Loucy (cell line): ENCODE data around the gene DISC1.

ENCODE experiments used
- H2AFZ ChIP-seq: fragments of 200-600 bp; sonication (generic); 2 replicates; pipeline ENCODE4 v1.6.0; 2016; ENCODE audit warnings: antibody characterized with exemption, mild to moderate bottlenecking, low read length, moderate library complexity
- H3F3A ChIP-seq: fragments of 200-600 bp; 2 replicates; pipeline ENCODE4 v1.6.0; 2016; ENCODE audit warnings: antibody characterized with exemption, low read depth, mild to moderate bottlenecking
- H3K27me3 ChIP-seq: fragments of 200-600 bp; sonication (generic); 2 replicates; pipeline ENCODE4 v1.6.1; 2014; ENCODE audit warnings: low read length, mild to moderate bottlenecking; ENCODE audit not compliant: insufficient read depth, poor library complexity, severe bottlenecking
- H3K36me3 ChIP-seq: fragments of 200-600 bp; sonication (generic); 2 replicates; pipeline ENCODE4 v1.6.1; 2016; ENCODE audit warnings: low read length; ENCODE audit not compliant: insufficient read depth
- H3K4me1 ChIP-seq: fragments of 200-600 bp; sonication (generic); 2 replicates; pipeline ENCODE4 v1.5.1; 2014; ENCODE audit warnings: low read length, mild to moderate bottlenecking; ENCODE audit not compliant: insufficient read depth, poor library complexity, severe bottlenecking
- H3K4me2 ChIP-seq: fragments of 200-600 bp; sonication (generic); 2 replicates; pipeline ENCODE4 v1.6.0; 2014; ENCODE audit warnings: antibody characterized with exemption, low read length, low read depth, mild to moderate bottlenecking; ENCODE audit not compliant: poor library complexity, severe bottlenecking
- H3K4me3 ChIP-seq: fragments of 200-600 bp; sonication (generic); 2 replicates; pipeline ENCODE4 v1.5.1; 2014; ENCODE audit warnings: low read length, mild to moderate bottlenecking, mixed read lengths; ENCODE audit not compliant: poor library complexity, severe bottlenecking
- H3K79me2 ChIP-seq: fragments of 200-600 bp; sonication (generic); 2 replicates; pipeline ENCODE4 v1.6.1; 2014; ENCODE audit warnings: low read length; ENCODE audit not compliant: insufficient read depth
- H3K9ac ChIP-seq: fragments of 200-600 bp; sonication (generic); 2 replicates; pipeline ENCODE4 v1.6.0; 2014; ENCODE audit warnings: mild to moderate bottlenecking, low read depth, low read length, moderate library complexity; ENCODE audit not compliant: poor library complexity, severe bottlenecking
- H3K9me2 ChIP-seq: fragments of 200-600 bp; sonication (generic); replicated peaks from 2 replicates; pipeline ENCODE4 v1.6.1; 2016; ENCODE audit warnings: low read depth, low read length, mixed read lengths
- H3K9me3 ChIP-seq: fragments of 200-600 bp; sonication (generic); 2 replicates; pipeline ENCODE4 v1.6.1; 2014; ENCODE audit warnings: mild to moderate bottlenecking, antibody characterized with exemption, low read length, low read depth; ENCODE audit not compliant: insufficient read depth
- H4K20me1 ChIP-seq: fragments of 200-600 bp; sonication (generic); 2 replicates; pipeline ENCODE4 v1.6.0; 2014; ENCODE audit warnings: antibody characterized with exemption, low read length, mild to moderate bottlenecking; ENCODE audit not compliant: insufficient read depth, poor library complexity, severe bottlenecking
- CTCF ChIP-seq: fragments of 200-600 bp; sonication (generic); conservative IDR thresholded peaks from 2 replicates; pipeline ENCODE4 v1.5.1; 2014; ENCODE audit warnings: mild to moderate bottlenecking, antibody characterized with exemption, low read length
- EZH2phosphoT487 ChIP-seq: fragments of 200-600 bp; IDR thresholded peaks from 2 replicates; pipeline ENCODE4 v1.6.1; 2018; ENCODE audit warnings: antibody characterized with exemption, mild to moderate bottlenecking, moderate library complexity, borderline replicate concordance

The DISC1 gene

DNA sequence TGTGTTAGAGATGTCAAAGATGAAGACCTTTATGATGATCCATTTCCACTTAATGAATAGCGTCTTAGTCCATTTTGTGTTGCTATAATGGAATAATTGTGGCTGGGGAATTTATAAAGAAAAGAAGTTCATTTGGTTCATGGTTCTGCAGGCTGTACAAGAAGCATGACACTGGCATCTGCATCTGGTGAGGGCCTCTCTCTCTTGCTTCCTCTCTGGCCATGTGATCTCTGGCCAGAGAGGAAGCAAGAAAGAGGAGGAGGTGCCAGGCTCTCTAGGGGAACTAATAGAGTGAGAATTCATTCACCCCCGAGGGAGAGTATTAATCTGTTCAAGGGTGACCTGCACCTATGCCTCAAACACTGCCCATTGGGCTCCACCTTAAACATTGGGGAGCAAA is 242.8 kb downstream of the DISC1 start:
- H4K20me1 ChIP-seq: no peaks in the 10 kb centered on the region
- no peak overlapping the region for H3K9ac ChIP-seq
- peaks cover 11% of the 10 kb centered on the region for H3K4me1 ChIP-seq
- H2AFZ ChIP-seq: peak overlapping the region; percentile 50; the same call in 1 of the 2 replicates
- TF ChIP-seq CTCF (no peak), EZH2phosphoT487 (no peak)
- H3K4me3 ChIP-seq: no peak overlapping the region
- H3K9me2 ChIP-seq: no peaks in the 10 kb centered on the region
- H3K27me3 ChIP-seq: no peaks in the 10 kb centered on the region
- peak overlapping the region; percentile 12 for H3K4me2 ChIP-seq
- H3K36me3 ChIP-seq: peaks cover 4% of the 10 kb centered on the region; the same call in 1 of the 2 replicates
- H3F3A ChIP-seq: no peaks in the 10 kb centered on the region
- no peaks in the 10 kb centered on the region for H3K79me2 ChIP-seq
- no peaks in the 10 kb centered on the region for H3K9me3 ChIP-seq

GRCh38 chr1:231871471-231871870 is 244.9 kb downstream of the DISC1 start:
- H3K4me2 ChIP-seq: no peak overlapping the region
- TF ChIP-seq CTCF (no peak), EZH2phosphoT487 (no peak)
- H4K20me1 ChIP-seq: no peaks in the 10 kb centered on the region
- H3K27me3 ChIP-seq: no peaks in the 10 kb centered on the region
- peaks cover 8% of the 10 kb centered on the region; the same call in 1 of the 2 replicates for H3K36me3 ChIP-seq
- no peaks in the 10 kb centered on the region for H3K9me2 ChIP-seq
- peaks cover 11% of the 10 kb centered on the region for H3K4me1 ChIP-seq
- H3K4me3 ChIP-seq: no peak overlapping the region
- no peak overlapping the region for H2AFZ ChIP-seq
- no peak overlapping the region for H3K9ac ChIP-seq
- no peaks in the 10 kb centered on the region for H3F3A ChIP-seq
- H3K79me2 ChIP-seq: no peaks in the 10 kb centered on the region
- H3K9me3 ChIP-seq: no peaks in the 10 kb centered on the region; the same call in 1 of the 2 replicates

GRCh38 chr1:231871878-231872277 is 245.3 kb downstream of the DISC1 start:
- Histone ChIP-seq H2AFZ (no peak overlapping the region), H4K20me1 (no peaks in the 10 kb centered on the region), H3F3A (no peaks in the 10 kb centered on the region), H3K9me3 (no peaks in the 10 kb centered on the region; the same call in 1 of the 2 replicates), H3K4me2 (no peak overlapping the region), H3K27me3 (no peaks in the 10 kb centered on the region), H3K36me3 (peaks cover 8% of the 10 kb centered on the region; the same call in 1 of the 2 replicates), H3K79me2 (no peaks in the 10 kb centered on the region), H3K4me3 (no peak overlapping the region), H3K9ac (no peak overlapping the region), H3K4me1 (peaks cover 11% of the 10 kb centered on the region), H3K9me2 (no peaks in the 10 kb centered on the region)
- no peak for TF ChIP-seq CTCF
- no peak for TF ChIP-seq EZH2phosphoT487
